NCI-H1436 treated with DMSO at 0.1 percent for 48 hours (cell line): ENCODE data around the gene ZNF407.
A peak's percentile ranks its signal among the peaks of the same experiment; 100 is the strongest.

Experiments used
- DNase-seq: peaks from one replicate; lab custom pipeline; 2025; lab: John Stamatoyannopoulos, UW

Gene ZNF407

GRCh38 chr18:74724186-74724585 lies 126.5 kb downstream of the ZNF407 start:
- DNase-seq: no peak

- no peak for DNase-seq
Measured at GRCh38 chr18:74725690-74726089, 128.0 kb downstream of the ZNF407 start.

GRCh38 chr18:74728586-74728985 lies 130.9 kb downstream of the ZNF407 start:
- no peak for DNase-seq

GRCh38 chr18:74731097-74731496 lies 133.4 kb downstream of the ZNF407 start:
- no peak for DNase-seq

- no peak for DNase-seq
Measured at GRCh38 chr18:74732380-74732779, 134.7 kb downstream of the ZNF407 start.

- DNase-seq: no peak
Measured at GRCh38 chr18:74733598-74733997, 135.9 kb downstream of the ZNF407 start.

GRCh38 chr18:74734013-74734444 lies 136.4 kb downstream of the ZNF407 start:
- DNase-seq: no peak

- DNase-seq: no peak
Measured at GRCh38 chr18:74739926-74740325, 142.3 kb downstream of the ZNF407 start.

GRCh38 chr18:74742573-74743243 lies 145.0 kb downstream of the ZNF407 start:
- DNase-seq: no peak

GRCh38 chr18:74745633-74746403 lies 148.1 kb downstream of the ZNF407 start:
- DNase-seq: no peak

- no peak for DNase-seq
Measured at GRCh38 chr18:74748809-74749208, 151.1 kb downstream of the ZNF407 start.

- no peak for DNase-seq
Measured at GRCh38 chr18:74758995-74759394, 161.3 kb downstream of the ZNF407 start.

GRCh38 chr18:74760026-74760425 lies 162.4 kb downstream of the ZNF407 start:
- DNase-seq: no peak

GRCh38 chr18:74760436-74760835 lies 162.8 kb downstream of the ZNF407 start:
- no peak for DNase-seq

GRCh38 chr18:74766251-74766650 lies 168.6 kb downstream of the ZNF407 start:
- DNase-seq: no peak

- DNase-seq: no peak
Measured at GRCh38 chr18:74768096-74768495, 170.4 kb downstream of the ZNF407 start.

- DNase-seq: no peak
Measured at GRCh38 chr18:74773171-74773624, 175.5 kb downstream of the ZNF407 start.

GRCh38 chr18:74774486-74774885 lies 176.8 kb downstream of the ZNF407 start:
- no peak for DNase-seq

- DNase-seq: no peak
Measured at GRCh38 chr18:74775239-74775638, 177.6 kb downstream of the ZNF407 start.

- no peak for DNase-seq
Measured at GRCh38 chr18:74778191-74778847, 180.6 kb downstream of the ZNF407 start.

GRCh38 chr18:74784752-74785151 lies 187.1 kb downstream of the ZNF407 start:
- peak; percentile 81 for DNase-seq

- no peak for DNase-seq
Measured at GRCh38 chr18:74785632-74786031, 188.0 kb downstream of the ZNF407 start.

GRCh38 chr18:74788657-74789056 lies 191.0 kb downstream of the ZNF407 start:
- DNase-seq: no peak
